Loucy (cell line): Measurements from ENCODE around the gene OR52N5.

Experiments used
- H2AFZ ChIP-seq: fragments of 200-600 bp; sonication (generic); 2 replicates; pipeline ENCODE4 v1.6.0; 2016; ENCODE audit warnings: antibody characterized with exemption, mild to moderate bottlenecking, low read length, moderate library complexity
- H3F3A ChIP-seq: fragments of 200-600 bp; 2 replicates; pipeline ENCODE4 v1.6.0; 2016; ENCODE audit warnings: antibody characterized with exemption, low read depth, mild to moderate bottlenecking
- H3K27me3 ChIP-seq: fragments of 200-600 bp; sonication (generic); 2 replicates; pipeline ENCODE4 v1.6.1; 2014; ENCODE audit warnings: low read length, mild to moderate bottlenecking; ENCODE audit not compliant: insufficient read depth, poor library complexity, severe bottlenecking
- H3K36me3 ChIP-seq: fragments of 200-600 bp; sonication (generic); 2 replicates; pipeline ENCODE4 v1.6.1; 2016; ENCODE audit warnings: low read length; ENCODE audit not compliant: insufficient read depth
- H3K4me1 ChIP-seq: fragments of 200-600 bp; sonication (generic); 2 replicates; pipeline ENCODE4 v1.5.1; 2014; ENCODE audit warnings: low read length, mild to moderate bottlenecking; ENCODE audit not compliant: insufficient read depth, poor library complexity, severe bottlenecking
- H3K4me2 ChIP-seq: fragments of 200-600 bp; sonication (generic); 2 replicates; pipeline ENCODE4 v1.6.0; 2014; ENCODE audit warnings: antibody characterized with exemption, low read length, low read depth, mild to moderate bottlenecking; ENCODE audit not compliant: poor library complexity, severe bottlenecking
- H3K4me3 ChIP-seq: fragments of 200-600 bp; sonication (generic); 2 replicates; pipeline ENCODE4 v1.5.1; 2014; ENCODE audit warnings: low read length, mild to moderate bottlenecking, mixed read lengths; ENCODE audit not compliant: poor library complexity, severe bottlenecking
- H3K79me2 ChIP-seq: fragments of 200-600 bp; sonication (generic); 2 replicates; pipeline ENCODE4 v1.6.1; 2014; ENCODE audit warnings: low read length; ENCODE audit not compliant: insufficient read depth
- H3K9ac ChIP-seq: fragments of 200-600 bp; sonication (generic); 2 replicates; pipeline ENCODE4 v1.6.0; 2014; ENCODE audit warnings: mild to moderate bottlenecking, low read depth, low read length, moderate library complexity; ENCODE audit not compliant: poor library complexity, severe bottlenecking
- H3K9me2 ChIP-seq: fragments of 200-600 bp; sonication (generic); replicated peaks from 2 replicates; pipeline ENCODE4 v1.6.1; 2016; ENCODE audit warnings: low read depth, low read length, mixed read lengths
- H3K9me3 ChIP-seq: fragments of 200-600 bp; sonication (generic); 2 replicates; pipeline ENCODE4 v1.6.1; 2014; ENCODE audit warnings: mild to moderate bottlenecking, antibody characterized with exemption, low read length, low read depth; ENCODE audit not compliant: insufficient read depth
- H4K20me1 ChIP-seq: fragments of 200-600 bp; sonication (generic); 2 replicates; pipeline ENCODE4 v1.6.0; 2014; ENCODE audit warnings: antibody characterized with exemption, low read length, mild to moderate bottlenecking; ENCODE audit not compliant: insufficient read depth, poor library complexity, severe bottlenecking
- CTCF ChIP-seq: fragments of 200-600 bp; sonication (generic); conservative IDR thresholded peaks from 2 replicates; pipeline ENCODE4 v1.5.1; 2014; ENCODE audit warnings: mild to moderate bottlenecking, antibody characterized with exemption, low read length
- EZH2phosphoT487 ChIP-seq: fragments of 200-600 bp; IDR thresholded peaks from 2 replicates; pipeline ENCODE4 v1.6.1; 2018; ENCODE audit warnings: antibody characterized with exemption, mild to moderate bottlenecking, moderate library complexity, borderline replicate concordance

OR52N5 gene

GRCh38 chr11:5783255-5783654 is at the start of gene OR52N5:
Gene OR52N5, minus strand, starts transcription at chr11:5783355. Its CDS starts 4,721 bp downstream, at chr11:5778634.
- Histone ChIP-seq H2AFZ (no peak within 1 kb of the TSS), H4K20me1 (no peaks in the 10 kb centered on the region), H3K9me3 (no peaks in the 10 kb centered on the region), H3K9ac (no peak within 1 kb of the TSS), H3K9me2 (no peaks in the 10 kb centered on the region), H3F3A (no peaks in the 10 kb centered on the region), H3K4me3 (no peak within 1 kb of the TSS), H3K79me2 (no peaks in the 10 kb centered on the region), H3K36me3 (no peaks in the 10 kb centered on the region), H3K27me3 (no peaks in the 10 kb centered on the region), H3K4me2 (no peak within 1 kb of the TSS), H3K4me1 (no peaks in the 10 kb centered on the region)
- TF ChIP-seq CTCF (no peak), EZH2phosphoT487 (no peak)

- no peaks in the 10 kb centered on the region for H3K9me2 ChIP-seq
- no peak overlapping the region for H3K4me2 ChIP-seq
- no peak overlapping the region for H3K9ac ChIP-seq
- no peak overlapping the region for H2AFZ ChIP-seq
- no peaks in the 10 kb centered on the region for H3F3A ChIP-seq
- TF ChIP-seq EZH2phosphoT487 (no peak), CTCF (no peak)
- no peaks in the 10 kb centered on the region for H3K79me2 ChIP-seq
- H4K20me1 ChIP-seq, result no peaks in the 10 kb centered on the region
- no peaks in the 10 kb centered on the region for H3K36me3 ChIP-seq
- H3K4me3 ChIP-seq, result no peak overlapping the region
- no peaks in the 10 kb centered on the region for H3K4me1 ChIP-seq
- H3K9me3 ChIP-seq, result no peaks in the 10 kb centered on the region
- no peaks in the 10 kb centered on the region for H3K27me3 ChIP-seq
Measured at GRCh38 chr11:5831196-5831829, 48.2 kb upstream of the OR52N5 start.

- H3K9me2 ChIP-seq, result no peaks in the 10 kb centered on the region
- H3K27me3 ChIP-seq, result no peaks in the 10 kb centered on the region
- peak overlapping the region; percentile 4 for H3K9ac ChIP-seq
- peak overlapping the region; percentile 86 for H2AFZ ChIP-seq
- no peaks in the 10 kb centered on the region for H4K20me1 ChIP-seq
- no peaks in the 10 kb centered on the region for H3F3A ChIP-seq
- TF ChIP-seq EZH2phosphoT487, result no peak
- no peak for TF ChIP-seq CTCF
- no peaks in the 10 kb centered on the region for H3K79me2 ChIP-seq
- H3K4me1 ChIP-seq, result no peaks in the 10 kb centered on the region
- H3K4me3 ChIP-seq, result peak overlapping the region; percentile 51
- H3K4me2 ChIP-seq, result peak overlapping the region; percentile 68
- H3K36me3 ChIP-seq, result no peaks in the 10 kb centered on the region
- H3K9me3 ChIP-seq, result no peaks in the 10 kb centered on the region
Measured at GRCh38 chr11:5818245-5818886, 35.2 kb upstream of the OR52N5 start.
